HuH-7 (cell line): Measurements from ENCODE around the gene HCCS.
"Not testable (repeated sequence)": the region's sequence is repeated elsewhere in the genome, so short reads cannot be mapped to it uniquely, and the experiment has no call there.

Experiments
- DNase-seq: peaks from one replicate; pipeline ENCODE4 v3.0.0; 2011; ENCODE audit warnings: low spot score

Gene HCCS

DNA sequence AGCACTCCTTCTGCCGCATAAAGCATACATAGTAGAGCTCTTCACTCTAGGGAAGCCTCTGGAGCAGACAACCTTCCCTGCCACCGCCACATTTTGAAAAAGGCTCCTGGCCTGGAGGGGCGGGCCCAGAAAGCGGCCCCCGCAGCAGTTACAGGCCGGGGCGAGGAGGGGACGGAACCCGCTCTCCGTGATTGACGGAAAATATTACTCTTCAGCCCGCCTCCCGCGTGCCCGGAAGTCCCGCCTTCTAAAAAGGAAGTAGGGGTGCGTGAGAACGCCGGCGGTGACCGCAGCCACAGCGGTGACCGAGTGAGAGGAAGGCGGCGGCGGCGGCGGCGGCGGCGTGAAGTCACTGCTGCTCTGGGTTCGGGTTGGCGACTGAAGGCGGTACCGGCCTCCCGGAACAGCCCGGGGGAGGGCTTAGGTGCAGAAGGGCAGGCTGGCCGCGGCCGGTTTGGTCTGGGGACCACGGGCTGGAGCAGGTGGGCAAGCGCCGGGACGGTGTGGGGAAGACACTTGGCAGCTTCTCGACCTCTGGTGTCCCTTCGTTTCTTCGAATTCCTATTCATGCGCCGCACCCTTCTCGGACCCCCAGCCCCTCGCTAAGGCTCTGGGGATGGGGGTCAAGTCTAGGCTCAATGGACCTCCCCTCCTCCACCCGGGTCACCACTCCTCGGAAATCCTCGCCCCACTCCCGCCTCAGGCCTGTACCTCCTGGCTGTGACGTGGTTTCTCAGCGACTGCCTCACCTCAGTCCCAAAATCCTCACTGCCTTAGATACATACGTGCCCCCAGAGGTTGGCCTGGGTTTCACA lies at the start of gene HCCS:
Gene HCCS (plus strand): TSS at position 296 of the 815 bp plus-strand sequence. CDS start 729 bp downstream, outside the sequence.
- DNase-seq, result peak; percentile 47

DNA sequence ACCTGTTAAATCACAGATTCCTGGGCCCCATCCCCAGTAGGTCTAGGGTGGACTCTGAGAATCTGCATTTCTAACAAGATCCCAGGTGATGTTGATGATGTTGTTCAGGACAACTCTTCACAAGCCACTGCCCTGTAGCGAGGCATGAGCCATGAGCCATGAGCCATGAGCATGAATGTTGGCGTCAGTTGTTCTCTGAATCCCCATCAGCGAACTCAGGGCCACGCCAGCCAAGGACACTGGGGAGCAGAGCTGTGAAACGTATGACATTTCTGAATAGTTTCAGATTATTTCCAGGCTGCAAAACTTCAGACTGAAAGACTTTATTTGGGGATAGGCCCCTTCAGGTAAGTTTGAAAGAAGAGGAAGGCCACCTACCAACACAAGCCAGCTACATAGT lies 46.9 kb upstream of the HCCS start:
- no peak for DNase-seq

DNA sequence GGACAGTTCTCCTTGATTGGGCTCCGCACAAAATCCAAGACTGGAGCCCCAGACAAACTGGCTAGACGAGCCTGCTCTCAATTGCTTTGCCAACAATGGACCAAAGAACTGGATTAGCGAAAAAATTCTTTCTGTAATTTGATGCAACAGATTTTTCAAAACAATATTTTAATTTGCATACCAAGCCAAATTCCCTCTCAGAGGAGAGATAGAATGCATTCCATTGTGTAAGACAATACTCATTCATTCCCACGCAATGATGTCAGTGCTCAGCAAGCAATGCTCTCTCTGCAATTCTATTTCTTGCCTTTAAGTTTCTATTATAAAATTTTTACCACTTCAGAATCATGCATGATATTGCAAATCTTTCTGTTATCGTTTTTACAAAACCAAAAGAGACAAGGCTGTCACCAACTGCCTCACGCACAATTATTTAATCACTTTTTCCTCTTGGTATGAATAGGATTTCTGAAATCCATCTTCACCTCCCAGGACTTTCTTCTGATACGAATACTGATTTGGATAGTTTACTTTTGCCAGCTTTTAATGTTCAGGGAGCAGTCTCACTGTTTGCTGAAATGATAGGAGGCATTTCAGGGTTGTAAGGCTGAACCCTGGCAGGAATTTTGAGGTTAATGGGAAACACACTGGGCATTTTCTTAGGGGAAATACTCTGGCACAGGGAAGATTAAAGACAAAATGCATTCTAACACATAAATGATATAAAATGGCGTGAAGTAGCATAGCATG lies 46.1 kb upstream of the HCCS start:
- no peak for DNase-seq

DNA sequence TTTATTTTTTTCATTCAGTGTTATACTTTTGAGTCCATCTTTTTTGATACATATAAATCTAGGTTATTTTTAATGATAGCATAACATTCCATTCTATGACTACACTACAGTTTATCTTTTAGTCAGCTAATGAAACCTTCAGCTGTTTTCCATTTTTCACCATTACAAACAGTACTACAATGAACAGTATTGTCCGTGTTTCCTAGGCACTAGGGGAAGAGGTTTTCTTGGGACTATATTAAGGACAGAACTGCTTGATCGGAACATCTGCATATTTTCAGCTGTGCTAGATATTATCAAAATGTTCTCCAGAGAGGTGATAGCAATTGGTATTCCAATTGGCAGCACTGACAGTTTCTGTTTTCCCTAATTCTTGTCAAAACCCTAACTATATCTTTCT lies 44.3 kb upstream of the HCCS start:
- no peak for DNase-seq

DNA sequence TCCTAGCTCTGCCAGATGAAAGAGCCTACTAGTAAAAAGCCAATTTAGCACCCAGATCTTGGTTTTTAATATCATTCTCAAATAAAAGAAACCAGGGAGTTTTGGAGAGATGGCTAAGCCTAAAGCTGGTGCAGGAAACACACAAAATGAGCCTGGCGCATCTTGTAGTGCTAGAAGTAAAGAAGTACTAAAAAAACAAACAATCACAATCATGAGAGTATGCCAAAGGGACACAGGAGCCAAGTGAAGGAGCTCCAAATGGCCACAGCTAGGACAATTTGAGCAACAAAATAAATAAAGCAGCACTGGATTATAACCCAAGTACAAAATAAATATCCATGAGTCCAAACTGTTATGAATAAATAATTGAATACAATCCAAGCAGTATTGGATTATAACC lies 37.8 kb upstream of the HCCS start:
- DNase-seq, result no peak

DNA sequence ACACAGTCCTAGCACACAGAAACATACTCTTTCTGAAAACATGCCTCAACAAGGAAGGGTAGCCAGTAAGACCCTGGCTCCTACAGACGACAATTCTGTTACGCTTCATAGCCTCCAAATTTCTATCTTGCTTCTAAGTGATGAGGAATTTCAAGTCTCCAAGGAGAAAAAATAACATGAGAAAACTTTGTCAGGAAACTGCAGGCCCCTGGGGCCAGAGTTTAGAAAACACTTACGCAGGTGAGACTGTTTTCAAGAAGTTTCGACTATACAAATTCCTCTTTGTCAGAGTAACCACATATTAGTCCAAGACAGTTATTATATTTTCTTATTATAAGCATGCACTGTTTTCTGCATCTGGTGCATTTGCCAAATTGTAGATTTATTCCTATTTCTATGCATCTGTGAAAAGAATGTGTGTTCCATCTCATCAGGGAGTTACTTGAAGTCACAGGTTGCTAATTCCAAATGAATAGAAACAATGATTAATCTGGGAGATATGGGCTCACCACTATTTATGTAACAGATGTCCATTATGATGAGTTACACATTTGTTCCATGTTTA lies 30.3 kb upstream of the HCCS start:
- DNase-seq, result no peak

DNA sequence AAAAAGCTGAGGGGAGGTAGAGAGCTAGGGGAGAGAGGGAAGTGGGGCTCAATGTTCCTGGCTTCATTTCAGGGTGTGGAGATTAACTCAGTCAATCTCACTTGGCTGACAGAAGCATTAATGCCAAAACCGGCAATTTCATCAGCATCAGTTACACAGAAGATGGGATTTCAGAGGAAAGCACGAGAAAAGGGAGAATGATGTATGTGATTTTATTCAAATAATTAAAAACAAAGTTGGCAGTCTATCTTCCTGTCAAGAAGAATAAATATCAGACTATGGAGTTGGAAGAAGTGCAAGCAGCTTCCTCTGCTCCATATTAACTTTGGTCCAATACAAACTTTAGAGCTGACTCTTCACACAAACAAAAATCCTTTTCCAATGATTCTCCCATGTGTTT lies 29.6 kb upstream of the HCCS start:
- no peak for DNase-seq

DNA sequence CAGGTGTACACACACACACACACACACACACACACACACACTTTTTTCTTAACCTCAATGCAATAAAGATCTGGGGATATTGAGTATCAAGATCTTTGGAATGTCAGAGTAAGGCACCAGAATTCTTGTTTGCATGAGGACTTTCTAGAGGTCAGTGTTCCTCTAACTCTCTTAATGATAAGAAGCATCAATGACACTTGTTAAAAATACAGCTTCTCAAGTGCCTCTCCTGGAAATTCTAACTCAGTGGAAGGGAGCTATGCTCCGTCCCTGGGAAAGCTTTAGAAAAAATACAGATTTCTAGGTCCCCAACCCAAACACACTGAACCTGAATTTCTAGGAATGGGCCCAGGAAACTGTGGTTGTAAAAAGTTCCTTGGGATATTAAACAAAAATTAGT lies 25.8 kb upstream of the HCCS start:
- DNase-seq, result no peak

DNA sequence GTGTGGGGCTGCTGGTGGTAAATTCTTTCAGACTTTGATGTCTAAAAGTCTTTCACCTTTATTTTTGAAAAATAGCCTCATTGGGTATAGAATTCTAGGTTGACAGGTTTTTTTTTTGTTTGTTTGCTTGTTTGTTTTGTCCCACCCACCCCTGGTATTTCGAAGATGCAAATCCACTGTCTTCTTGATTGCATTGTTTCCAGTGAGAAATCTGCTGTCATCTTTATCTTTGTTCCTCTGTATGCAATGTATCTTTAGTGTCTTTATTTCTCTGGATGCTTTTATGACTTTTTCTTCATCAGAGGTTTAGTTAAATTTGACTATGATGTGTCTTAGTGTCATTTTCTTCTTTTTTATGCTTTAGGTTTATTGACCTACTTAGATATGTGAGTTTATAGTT lies 21.3 kb upstream of the HCCS start:
- DNase-seq, result no peak

DNA sequence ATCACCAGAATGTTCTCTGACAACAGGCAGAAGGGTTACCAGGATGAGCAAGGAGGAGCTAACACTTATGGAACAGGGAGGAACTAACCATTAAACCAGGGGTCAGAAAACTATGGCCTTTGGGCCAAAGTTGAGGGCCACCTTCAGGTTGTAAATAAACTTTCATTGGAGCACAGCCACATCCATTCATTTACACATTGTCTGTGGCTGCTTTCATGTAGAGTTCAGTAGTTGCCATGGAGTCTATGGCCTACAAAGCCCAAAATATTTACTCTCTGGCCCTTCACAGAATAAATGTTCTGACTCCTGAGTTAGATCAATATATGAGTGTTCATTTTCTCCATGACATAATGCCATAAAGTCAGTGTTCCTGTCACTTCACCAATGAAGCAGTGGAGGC lies 13.2 kb upstream of the HCCS start:
- no peak for DNase-seq

DNA sequence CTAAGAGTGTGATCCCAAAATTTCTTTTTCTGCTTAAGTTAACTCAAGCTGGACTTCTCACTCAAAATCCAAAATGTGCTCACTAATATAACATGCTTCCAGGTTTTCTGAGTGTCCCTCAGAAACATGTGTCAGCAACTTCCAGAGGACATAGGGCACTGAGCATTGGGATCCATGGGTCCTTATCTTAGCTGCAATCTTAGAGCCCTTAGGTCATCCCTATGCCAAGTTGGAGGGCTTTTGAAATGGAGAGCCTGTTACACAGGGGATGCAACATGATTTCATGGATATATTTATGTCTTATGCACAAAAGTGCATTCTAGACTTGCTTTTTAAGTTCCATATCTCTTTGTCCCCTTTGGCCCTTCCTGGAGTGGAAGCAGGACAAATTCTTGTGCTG lies 11.7 kb upstream of the HCCS start:
- no peak for DNase-seq

DNA sequence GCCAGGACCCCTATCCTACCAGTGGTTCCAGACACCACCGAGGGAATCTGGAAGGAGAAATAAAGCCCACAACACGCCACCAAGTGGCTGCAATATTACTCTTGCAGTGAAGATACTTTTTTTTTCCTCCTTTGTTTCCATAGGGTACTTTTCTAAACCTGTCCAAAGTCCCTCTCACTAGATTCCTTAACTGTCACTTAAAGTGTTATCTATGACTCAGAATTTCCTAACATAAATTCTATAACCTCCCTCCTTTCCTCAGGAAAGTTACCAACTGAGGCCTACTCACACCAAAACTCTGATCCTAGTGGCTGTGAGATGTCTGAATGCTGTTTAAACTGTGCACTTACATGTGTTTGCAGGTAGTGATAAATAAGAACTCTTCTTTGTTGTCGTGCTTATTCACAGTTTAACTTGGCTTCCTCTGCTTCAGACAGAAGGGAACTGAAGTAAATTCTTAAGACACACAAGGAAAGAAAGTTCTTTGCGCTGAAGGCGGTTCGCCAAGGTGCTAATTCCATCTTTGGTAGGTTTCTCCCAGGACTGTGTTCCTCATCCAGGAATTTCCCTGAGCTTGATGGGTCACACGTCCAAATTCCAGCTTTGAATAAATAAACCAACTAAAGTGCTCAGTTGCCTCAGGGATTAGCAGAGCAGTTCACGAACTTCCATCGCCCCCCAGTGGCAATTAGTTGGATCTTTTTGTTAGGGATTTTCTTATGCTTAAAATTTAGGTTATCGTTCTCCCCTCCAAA lies 10.7 kb upstream of the HCCS start:
- peak; percentile 28 for DNase-seq

DNA sequence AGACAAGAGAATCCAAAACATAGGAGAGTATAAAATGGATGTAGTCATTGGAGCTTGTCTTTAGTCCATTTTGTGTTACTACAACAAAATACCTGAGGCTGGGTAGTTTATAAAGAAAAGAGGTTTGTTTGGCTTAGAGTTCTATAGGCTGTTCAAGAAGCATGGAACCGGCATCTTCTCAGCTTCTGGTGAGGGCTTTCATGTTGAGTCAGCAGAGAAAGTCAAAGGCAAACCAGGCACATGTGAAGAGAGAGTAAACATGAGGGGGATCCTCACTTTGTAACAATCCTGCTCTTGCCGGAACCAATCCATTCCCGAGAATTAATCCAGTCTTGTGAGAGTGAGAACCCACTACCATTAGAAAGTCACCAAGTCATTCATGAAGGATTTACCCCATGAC lies 8.1 kb upstream of the HCCS start:
- no peak for DNase-seq

DNA sequence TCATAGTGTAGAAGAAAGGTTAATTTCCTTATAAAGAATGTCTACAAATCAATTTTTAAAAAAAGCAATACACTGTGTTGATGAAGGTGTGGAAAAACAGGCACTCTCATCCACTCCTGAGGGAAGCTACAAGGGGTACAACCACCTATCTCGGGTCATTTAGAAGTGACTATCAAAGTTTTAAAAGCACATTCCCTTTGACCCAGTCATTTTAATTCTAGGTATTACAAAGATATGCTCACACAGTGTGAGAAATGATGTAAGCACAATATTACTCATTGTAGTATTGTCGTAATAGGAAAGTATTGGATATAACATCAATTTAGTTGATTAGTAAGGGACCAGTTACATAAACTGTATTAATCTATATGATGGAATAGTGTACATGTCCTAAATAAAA lies 7.4 kb upstream of the HCCS start:
- no peak for DNase-seq

DNA sequence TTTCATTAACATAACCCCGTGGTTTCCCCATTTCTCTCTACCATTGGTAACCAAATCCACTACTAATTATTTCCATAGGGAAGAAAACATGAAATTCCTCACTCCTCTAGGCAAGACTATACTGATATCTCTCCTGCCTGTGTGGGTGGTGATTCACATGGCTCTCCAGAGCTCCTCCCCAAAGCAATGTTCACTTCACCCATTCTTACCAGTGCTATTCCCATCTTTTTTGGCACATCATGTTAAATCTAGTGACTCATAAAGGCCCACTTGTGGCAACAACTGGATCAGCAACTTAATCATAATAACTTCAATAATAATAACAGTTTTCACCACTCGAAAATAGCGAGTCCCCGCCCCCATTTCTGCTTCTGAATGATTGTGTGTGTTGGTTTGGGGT lies 6.1 kb upstream of the HCCS start:
- no peak for DNase-seq

DNA sequence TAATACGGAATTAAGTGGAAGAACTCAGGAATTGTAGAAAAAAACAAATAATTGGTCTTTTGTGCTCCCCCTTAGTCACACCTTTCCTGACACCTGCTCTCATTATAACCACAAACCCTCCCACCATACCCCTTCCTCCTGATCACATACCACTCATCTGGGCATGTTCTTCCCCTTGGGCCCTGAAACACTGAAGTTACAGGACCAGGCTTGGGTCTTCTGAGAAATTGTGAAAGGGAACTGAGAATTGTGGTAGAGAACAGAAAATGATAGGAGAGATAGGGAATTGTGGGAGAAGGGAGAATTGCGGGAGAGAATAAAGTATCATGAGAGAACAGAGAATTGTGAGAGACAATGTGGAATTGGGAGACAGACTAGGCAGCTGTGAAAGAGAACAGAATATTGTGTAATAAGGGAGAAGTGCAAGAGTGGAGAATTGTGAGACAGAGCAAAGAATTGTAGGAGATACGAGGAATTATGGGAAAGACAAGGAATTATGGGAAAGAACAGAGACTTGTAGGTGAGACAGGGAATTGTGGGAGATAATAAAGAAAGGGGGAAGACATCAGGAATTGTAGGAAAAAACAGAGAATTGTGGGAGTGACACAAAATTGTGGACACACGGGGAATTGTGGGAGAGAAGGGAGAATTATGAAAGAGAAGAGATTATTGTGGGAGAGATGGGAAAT lies 2.7 kb upstream of the HCCS start:
- no peak for DNase-seq

DNA sequence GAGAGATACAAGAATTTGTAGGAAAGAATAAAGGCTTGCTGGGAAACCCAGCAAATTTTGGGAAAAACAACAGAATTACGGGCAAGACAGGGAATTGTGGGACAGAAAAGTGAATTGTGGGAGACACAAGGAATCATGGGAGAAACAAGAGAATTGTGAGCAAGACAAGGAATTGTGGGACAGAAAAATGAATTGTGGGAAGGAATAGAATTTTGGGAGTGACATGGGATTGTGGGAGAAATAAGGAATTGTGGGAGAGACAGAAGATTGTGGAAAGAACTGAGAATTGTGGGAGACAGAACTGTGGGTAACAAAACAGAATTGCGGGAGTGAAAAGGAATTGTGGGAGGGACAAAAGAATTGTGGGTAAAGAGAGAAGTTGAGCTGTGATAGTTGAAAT lies 1.2 kb upstream of the HCCS start:
- DNase-seq, result no peak

DNA sequence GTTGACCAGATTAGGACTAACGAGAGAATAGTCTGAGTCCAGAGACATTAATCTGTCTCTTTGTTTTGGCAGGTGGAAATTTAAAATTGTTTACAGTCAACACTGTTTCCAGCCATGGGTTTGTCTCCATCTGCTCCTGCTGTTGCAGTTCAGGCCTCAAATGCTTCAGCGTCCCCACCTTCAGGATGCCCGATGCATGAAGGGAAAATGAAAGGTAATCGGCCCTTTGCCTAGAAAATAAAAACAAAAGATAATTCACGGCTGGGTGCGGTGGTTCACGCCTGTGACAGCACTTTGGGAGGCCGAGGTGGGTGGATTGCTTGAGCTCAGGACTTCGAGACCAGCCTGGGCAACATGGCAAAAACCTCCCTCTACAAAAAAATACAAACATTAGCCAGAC lies 815 bp downstream of the HCCS start:
- no peak for DNase-seq

DNA sequence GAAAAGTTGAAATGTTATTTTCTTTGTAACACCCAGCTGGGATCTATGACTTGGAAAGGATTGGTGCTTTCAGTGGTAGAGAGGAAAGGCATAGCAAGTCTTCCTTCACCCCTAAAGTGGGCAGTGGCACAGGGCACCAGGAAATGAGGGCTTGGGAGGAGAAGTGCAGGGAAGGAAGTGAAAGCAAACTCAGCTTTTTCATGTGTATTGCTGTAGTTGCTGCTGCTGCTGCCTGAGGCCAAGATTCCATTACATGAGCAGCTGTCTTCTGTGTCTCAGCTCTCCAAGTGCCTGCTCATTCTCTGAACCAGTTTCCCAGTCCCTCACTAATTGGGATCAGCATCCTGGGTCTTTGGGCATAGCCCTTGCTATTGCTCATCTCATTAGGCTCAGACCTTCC lies 2.6 kb downstream of the HCCS start:
- no peak for DNase-seq

DNA sequence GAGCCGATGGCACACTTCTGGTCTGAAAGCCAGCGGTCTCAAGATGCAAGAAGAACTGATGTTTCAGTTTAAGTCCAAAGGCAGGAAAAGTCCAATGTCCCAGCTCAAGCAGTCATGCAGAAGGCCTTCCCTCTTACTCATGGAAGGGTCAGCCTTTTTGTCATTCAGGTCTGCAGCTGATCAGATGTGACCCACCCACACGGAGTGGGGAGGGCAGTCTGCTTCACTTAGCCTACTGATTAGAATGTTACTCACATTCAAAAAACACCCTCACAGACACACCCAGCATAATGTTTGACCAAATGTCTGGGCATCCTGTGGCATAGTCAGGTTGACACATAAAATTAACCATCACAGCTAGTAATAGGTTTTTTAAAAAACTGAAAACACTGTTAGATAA lies 6.6 kb downstream of the HCCS start:
- no peak for DNase-seq

DNA sequence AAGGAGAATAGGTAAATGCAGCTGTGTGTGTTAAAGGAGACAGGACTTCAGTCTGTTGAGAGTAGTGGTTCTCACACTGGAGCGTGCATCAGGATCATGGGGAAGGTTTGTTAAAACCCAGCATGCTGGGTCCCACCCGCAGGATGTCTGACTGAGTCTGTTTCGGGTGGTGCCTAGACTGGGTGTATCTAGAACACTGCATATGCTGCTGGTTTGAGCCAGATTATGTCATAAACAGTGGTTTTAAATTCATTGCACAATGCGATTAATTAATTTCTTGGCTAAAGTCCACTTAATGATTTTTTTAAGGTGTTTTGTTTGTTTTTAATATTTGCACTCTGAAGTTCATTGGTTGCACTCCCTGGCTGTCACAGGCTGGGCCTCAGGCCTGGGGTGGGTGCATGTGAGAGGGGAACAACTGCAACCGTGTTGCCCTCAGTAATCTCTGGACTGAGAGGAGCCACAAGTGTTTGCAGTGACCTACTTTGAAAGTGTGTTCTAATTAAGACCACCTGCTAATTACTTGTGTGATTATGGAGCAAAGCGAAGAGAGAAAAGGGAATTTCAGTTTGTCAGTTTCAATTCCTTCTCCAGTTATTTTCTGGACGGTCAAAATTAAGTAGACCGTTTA lies 8.3 kb downstream of the HCCS start:
- DNase-seq, result no peak

DNA sequence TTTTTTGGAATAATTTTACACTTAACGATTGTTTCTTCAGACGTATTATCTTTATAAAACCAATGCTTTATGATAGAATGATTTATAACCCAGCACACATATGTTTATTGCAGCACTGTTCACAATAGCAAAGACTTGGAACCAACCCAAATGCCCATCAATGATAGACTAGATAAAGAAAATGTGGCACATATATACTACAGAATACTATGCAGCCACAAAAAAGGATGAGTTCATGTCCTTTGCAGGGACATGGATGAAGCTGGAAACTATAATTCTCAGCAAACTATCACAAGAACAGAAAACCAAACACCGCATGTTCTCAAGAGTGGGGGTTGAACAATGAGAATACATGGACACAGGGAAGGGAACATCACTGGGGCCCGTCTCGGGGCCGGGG lies 12.0 kb downstream of the HCCS start:
- not testable (repeated sequence) for DNase-seq
